ENCODE measurements around the gene RBL2. TPM values are rescaled to one million over a fixed set of nuclear protein-coding genes. Genes with fewer than 3 reads are reported as not detected.

Gene RBL2
- total and polyA plus RNA-seq, 2 of the 13 experiments (the other 11 are each of a cell fraction or from before 2014, with no cell fraction given): 41.2 to 60.9 TPM

DNA sequence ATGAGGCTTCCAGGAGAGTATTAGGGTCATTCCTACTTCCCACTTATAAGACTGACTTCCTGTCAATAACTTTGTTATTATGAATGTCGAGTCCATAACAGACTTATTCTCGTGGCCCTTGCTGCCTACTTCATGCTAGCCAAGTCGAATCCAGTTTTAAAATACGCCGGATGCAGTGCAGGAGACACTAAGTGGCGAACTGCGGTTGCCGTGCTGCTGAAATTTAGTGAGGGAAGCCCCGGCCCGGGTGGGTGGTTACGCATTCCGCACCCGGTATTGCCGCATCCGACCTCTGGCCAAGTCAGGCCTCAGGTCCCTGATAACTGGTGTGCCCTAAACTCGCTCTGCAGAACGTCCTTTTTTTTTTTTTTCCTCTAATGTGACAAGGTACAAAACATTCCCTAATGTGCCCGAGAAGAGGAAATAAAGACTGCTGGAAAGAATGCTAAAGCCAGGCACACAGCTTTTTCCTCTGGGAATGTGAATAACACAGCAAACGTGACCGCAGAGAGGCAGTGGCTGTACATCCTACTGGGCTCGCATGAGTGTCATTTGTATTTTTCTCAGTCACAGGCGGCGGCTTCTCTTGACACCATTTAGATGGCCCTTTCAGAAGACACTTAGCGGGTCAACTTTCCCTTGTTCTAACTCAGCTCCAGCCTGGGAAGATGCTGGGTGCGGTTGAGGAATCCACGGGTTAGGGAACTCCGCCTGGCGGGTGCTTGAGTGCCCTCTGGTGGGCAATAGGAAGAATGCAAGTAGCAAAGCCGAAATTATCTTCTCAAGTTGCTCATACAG, 75.8 kb downstream of the RBL2 start (continued):
- TF ChIP-seq, protein P1, sequence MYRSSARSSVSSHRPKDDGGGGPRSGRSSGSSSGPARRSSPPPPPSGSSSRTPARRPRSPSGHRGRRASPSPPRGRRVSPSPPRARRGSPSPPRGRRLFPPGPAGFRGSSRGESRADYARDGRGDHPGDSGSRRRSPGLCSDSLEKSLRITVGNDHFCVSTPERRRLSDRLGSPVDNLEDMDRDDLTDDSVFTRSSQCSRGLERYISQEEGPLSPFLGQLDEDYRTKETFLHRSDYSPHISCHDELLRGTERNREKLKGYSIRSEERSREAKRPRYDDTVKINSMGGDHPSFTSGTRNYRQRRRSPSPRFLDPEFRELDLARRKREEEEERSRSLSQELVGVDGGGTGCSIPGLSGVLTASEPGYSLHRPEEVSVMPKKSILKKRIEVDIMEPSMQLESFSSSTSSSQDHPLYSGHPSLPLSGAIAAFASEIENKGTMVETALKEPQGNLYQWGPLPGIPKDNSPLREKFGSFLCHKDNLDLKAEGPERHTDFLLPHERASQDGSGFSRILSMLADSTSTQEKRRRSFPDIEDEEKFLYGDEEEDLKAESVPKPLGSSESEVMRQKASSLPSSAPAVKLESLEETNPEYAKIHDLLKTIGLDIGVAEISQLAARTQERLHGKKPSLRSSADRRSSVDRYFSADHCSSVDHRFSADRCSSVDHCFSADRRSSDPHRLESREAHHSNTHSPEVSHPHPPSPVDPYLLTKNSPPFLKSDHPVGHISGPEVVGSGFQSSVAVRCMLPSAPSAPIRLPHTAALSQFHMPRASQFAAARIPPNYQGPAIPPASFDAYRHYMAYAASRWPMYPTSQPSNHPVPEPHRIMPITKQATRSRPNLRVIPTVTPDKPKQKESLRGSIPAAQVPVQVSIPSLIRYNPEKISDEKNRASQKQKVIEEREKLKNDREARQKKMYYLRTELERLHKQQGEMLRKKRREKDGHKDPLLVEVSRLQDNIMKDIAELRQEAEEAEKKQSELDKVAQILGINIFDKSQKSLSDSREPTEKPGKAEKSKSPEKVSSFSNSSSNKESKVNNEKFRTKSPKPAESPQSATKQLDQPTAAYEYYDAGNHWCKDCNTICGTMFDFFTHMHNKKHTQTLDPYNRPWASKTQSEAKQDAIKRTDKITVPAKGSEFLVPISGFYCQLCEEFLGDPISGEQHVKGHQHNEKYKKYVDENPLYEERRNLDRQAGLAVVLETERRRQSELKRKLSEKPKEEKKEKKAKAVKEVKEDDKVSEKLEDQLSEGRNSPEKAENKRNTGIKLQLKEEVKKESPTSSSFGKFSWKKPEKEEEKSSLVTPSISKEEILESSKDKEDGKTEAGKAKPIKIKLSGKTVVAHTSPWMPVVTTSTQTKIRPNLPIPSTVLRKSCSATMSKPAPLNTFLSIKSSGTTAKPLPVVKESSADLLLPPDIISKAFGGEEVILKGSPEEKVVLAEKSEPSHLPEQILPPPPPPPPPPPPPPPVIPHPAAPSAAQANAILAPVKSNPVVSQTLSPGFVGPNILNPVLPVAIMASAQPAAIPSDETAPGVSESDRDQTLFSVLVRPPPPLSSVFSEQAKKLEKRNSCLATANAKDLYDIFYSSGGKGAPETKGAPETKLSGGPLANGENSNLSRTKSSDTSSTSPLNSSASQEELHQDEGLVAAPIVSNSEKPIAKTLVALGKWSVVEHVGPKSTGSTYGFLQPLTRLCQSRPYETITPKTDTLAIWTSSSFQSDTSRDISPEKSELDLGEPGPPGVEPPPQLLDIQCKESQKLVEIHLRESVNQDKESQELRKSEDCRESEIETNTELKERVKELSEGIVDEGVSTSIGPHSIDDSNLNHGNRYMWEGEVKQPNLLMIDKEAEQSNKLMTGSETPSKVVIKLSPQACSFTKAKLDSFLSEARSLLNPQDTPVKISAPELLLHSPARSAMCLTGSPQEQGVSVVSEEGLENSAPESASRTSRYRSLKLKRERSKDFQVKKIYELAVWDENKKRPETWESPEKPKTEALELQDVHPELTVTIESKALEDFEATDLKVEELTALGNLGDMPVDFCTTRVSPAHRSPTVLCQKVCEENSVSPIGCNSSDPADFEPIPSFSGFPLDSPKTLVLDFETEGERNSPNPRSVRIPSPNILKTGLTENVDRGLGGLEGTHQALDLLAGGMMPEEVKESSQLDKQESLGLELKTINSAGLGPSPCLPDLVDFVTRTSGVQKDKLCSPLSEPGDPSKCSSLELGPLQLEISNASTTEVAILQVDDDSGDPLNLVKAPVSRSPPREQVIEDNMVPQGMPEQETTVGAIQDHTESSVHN (CRISPR knock-in tag; IDR thresholded peaks at IDR 0.05): no peak
- no peak for TF ChIP-seq ZNF567 (CRISPR knock-in tag; IDR thresholded peaks at IDR 0.05; ENCODE audit: borderline replicate concordance)
- TF ChIP-seq KMT2A (CRISPR knock-in tag; IDR thresholded peaks at IDR 0.05): no peak; the same call in 1 of the 2 replicates
- peak; percentile 79; the same call in 1 of the 2 replicates for TF ChIP-seq ZNF383 (CRISPR knock-in tag; IDR thresholded peaks at IDR 0.05; ENCODE audit: borderline replicate concordance)
- TF ChIP-seq ONECUT2 (CRISPR knock-in tag; IDR thresholded peaks at IDR 0.05): no peak
- TF ChIP-seq ZNF10 (CRISPR knock-in tag; IDR thresholded peaks at IDR 0.05; ENCODE audit: borderline replicate concordance, low read depth): no peak
- TF ChIP-seq, protein P2, sequence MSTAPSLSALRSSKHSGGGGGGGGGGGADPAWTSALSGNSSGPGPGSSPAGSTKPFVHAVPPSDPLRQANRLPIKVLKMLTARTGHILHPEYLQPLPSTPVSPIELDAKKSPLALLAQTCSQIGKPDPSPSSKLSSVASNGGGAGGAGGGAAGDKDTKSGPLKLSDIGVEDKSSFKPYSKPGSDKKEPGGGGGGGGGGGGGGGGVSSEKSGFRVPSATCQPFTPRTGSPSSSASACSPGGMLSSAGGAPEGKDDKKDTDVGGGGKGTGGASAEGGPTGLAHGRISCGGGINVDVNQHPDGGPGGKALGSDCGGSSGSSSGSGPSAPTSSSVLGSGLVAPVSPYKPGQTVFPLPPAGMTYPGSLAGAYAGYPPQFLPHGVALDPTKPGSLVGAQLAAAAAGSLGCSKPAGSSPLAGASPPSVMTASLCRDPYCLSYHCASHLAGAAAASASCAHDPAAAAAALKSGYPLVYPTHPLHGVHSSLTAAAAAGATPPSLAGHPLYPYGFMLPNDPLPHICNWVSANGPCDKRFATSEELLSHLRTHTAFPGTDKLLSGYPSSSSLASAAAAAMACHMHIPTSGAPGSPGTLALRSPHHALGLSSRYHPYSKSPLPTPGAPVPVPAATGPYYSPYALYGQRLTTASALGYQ (CRISPR knock-in tag; IDR thresholded peaks at IDR 0.05): no peak
- 0 out of 2 replicates have a peak, but pooled peaks have one; percentile 50 for TF ChIP-seq ZNF772 (CRISPR knock-in tag; IDR thresholded peaks at IDR 0.05)
- TF ChIP-seq HNRNPLL (IDR thresholded peaks at IDR 0.05; ENCODE audit: low read depth, low read length, poor library complexity, severe bottlenecking): peak; percentile 71
- TF ChIP-seq, protein P3, sequence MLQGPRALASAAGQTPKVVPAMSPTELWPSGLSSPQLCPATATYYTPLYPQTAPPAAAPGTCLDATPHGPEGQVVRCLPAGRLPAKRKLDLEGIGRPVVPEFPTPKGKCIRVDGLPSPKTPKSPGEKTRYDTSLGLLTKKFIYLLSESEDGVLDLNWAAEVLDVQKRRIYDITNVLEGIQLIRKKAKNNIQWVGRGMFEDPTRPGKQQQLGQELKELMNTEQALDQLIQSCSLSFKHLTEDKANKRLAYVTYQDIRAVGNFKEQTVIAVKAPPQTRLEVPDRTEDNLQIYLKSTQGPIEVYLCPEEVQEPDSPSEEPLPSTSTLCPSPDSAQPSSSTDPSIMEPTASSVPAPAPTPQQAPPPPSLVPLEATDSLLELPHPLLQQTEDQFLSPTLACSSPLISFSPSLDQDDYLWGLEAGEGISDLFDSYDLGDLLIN (CRISPR knock-in tag; IDR thresholded peaks at IDR 0.05; ENCODE audit: borderline replicate concordance): no peak
- TF ChIP-seq ZNF44 (CRISPR knock-in tag; IDR thresholded peaks at IDR 0.05): no peak
- TF ChIP-seq ZKSCAN5 (CRISPR knock-in tag; IDR thresholded peaks at IDR 0.05): no peak
- peak; percentile 36; the same call in 1 of the 2 replicates for TF ChIP-seq FOXJ3 (CRISPR knock-in tag; IDR thresholded peaks at IDR 0.05; ENCODE audit: borderline replicate concordance)
- TF ChIP-seq PAF1 (CRISPR knock-in tag; IDR thresholded peaks at IDR 0.05): no peak
- peak; percentile 53; the same call in 1 of the 2 replicates for TF ChIP-seq HNF4G (IDR thresholded peaks at IDR 0.05; ENCODE audit: borderline replicate concordance, low read depth, low read length)
- no peak for TF ChIP-seq HNF4G (CRISPR knock-in tag; IDR thresholded peaks at IDR 0.05; ENCODE audit: borderline replicate concordance, low read depth)
- TF ChIP-seq FOXA3 (CRISPR knock-in tag; IDR thresholded peaks at IDR 0.05): peak; percentile 48

Measured in HepG2 (cell line).